Measurements from ENCODE around the gene MDH1.

Gene MDH1

GRCh38 chr2:63591566-63592175 lies 2.9 kb downstream of the MDH1 start:
- H2BK5ac ChIP-seq (ENCODE audit: low read length): no peak overlapping the region
- H3K27ac ChIP-seq (replicated peaks; ENCODE audit: low read length): no peak overlapping the region
- no CpG with 5 or more reads among the region's 3 CpGs for WGBS, 2 donors (ENCODE audit: extremely low coverage in 2 of 2, insufficient read length in 2 of 2, insufficient replicate concordance in 1 of 2)
- H3K4me3 ChIP-seq (ENCODE audit: low read length in 2 of 2): no peak overlapping the region
- no peak overlapping the region for H3K4ac ChIP-seq (ENCODE audit: low read length)
- no peak overlapping the region for H2BK120ac ChIP-seq (ENCODE audit: low read depth, low read length)
- H3K36me3 ChIP-seq (replicated peaks in 1 of 2; ENCODE audit: control insufficient read depth in 2 of 2, insufficient read depth in 2 of 2, low read length in 2 of 2): peaks cover 3 to 65% of the 10 kb centered on the region in 2 donors
- no peak overlapping the region for H3K18ac ChIP-seq (ENCODE audit: low read length)
- no peaks in the 10 kb centered on the region for H3K9me3 ChIP-seq (replicated peaks in 1 of 2; ENCODE audit: control insufficient read depth in 2 of 2, insufficient read depth in 1 of 2, low read depth in 1 of 2, low read length in 2 of 2)
- no peak overlapping the region for H4K91ac ChIP-seq (ENCODE audit: low read depth, low read length, poor library complexity)
- no peak overlapping the region for H4K8ac ChIP-seq (ENCODE audit: low read depth, low read length)
- no peak overlapping the region for H3K23ac ChIP-seq (ENCODE audit: low read depth, low read length, poor library complexity)
- H2BK15ac ChIP-seq (ENCODE audit: low read length): no peak overlapping the region
- no peak overlapping the region for H3K4me2 ChIP-seq (ENCODE audit: insufficient read depth, low read length, poor library complexity, severe bottlenecking)
- no peak for DNase-seq (ENCODE audit: low spot score)
- no peak overlapping the region for H2AFZ ChIP-seq (ENCODE audit: low read length)
- no peak overlapping the region for H3K9ac ChIP-seq (ENCODE audit: low read depth, low read length, poor library complexity)
- H2BK12ac ChIP-seq (ENCODE audit: low read length): no peak overlapping the region
- peaks cover 0 to 12% of the 10 kb centered on the region in 2 donors for H3K4me1 ChIP-seq (ENCODE audit: control insufficient read depth in 2 of 2, insufficient read depth in 1 of 2, low read depth in 1 of 2, low read length in 2 of 2)
- no peaks in the 10 kb centered on the region for H3K27me3 ChIP-seq (ENCODE audit: control insufficient read depth in 3 of 3, insufficient read depth in 3 of 3, low read depth in 1 of 3, low read length in 3 of 3)
- H3K79me1 ChIP-seq (ENCODE audit: low read depth, low read length): no peaks in the 10 kb centered on the region
- no peak overlapping the region for H3K14ac ChIP-seq (ENCODE audit: low read length)
- no peak overlapping the region for H2AK5ac ChIP-seq (ENCODE audit: low read depth, low read length)

GRCh38 chr2:63594660-63595059 lies 5.9 kb downstream of the MDH1 start:
- no peak overlapping the region for H2BK5ac ChIP-seq (ENCODE audit: low read length)
- H3K4me2 ChIP-seq (ENCODE audit: insufficient read depth, low read length, poor library complexity, severe bottlenecking): no peak overlapping the region
- H3K27me3 ChIP-seq (ENCODE audit: control insufficient read depth in 3 of 3, insufficient read depth in 3 of 3, low read depth in 1 of 3, low read length in 3 of 3): no peaks in the 10 kb centered on the region
- peaks cover 5 to 92% of the 10 kb centered on the region in 2 donors for H3K36me3 ChIP-seq (replicated peaks in 1 of 2; ENCODE audit: control insufficient read depth in 2 of 2, insufficient read depth in 2 of 2, low read length in 2 of 2)
- H3K18ac ChIP-seq (ENCODE audit: low read length): no peak overlapping the region
- no peak for DNase-seq (ENCODE audit: low spot score)
- H3K23ac ChIP-seq (ENCODE audit: low read depth, low read length, poor library complexity): no peak overlapping the region
- no peak overlapping the region for H2BK120ac ChIP-seq (ENCODE audit: low read depth, low read length)
- no peak overlapping the region for H4K8ac ChIP-seq (ENCODE audit: low read depth, low read length)
- H3K4me1 ChIP-seq (ENCODE audit: control insufficient read depth in 2 of 2, insufficient read depth in 1 of 2, low read depth in 1 of 2, low read length in 2 of 2): peaks cover 0 to 9% of the 10 kb centered on the region in 2 donors
- H3K9ac ChIP-seq (ENCODE audit: low read depth, low read length, poor library complexity): no peak overlapping the region
- no peak overlapping the region for H2AFZ ChIP-seq (ENCODE audit: low read length)
- H3K14ac ChIP-seq (ENCODE audit: low read length): no peak overlapping the region
- H3K79me1 ChIP-seq (ENCODE audit: low read depth, low read length): no peaks in the 10 kb centered on the region
- no peak overlapping the region for H3K4ac ChIP-seq (ENCODE audit: low read length)
- no peak overlapping the region for H2BK15ac ChIP-seq (ENCODE audit: low read length)
- WGBS, 2 donors (ENCODE audit: extremely low coverage in 2 of 2, insufficient read length in 2 of 2, insufficient replicate concordance in 1 of 2): no CpG with 5 or more reads among the region's 3 CpGs
- H3K27ac ChIP-seq (replicated peaks; ENCODE audit: low read length): no peak overlapping the region
- H3K9me3 ChIP-seq (replicated peaks in 1 of 2; ENCODE audit: control insufficient read depth in 2 of 2, insufficient read depth in 1 of 2, low read depth in 1 of 2, low read length in 2 of 2): no peaks in the 10 kb centered on the region
- no peak overlapping the region for H4K91ac ChIP-seq (ENCODE audit: low read depth, low read length, poor library complexity)
- H3K4me3 ChIP-seq (ENCODE audit: low read length in 2 of 2): no peak overlapping the region
- no peak overlapping the region for H2BK12ac ChIP-seq (ENCODE audit: low read length)
- H2AK5ac ChIP-seq (ENCODE audit: low read depth, low read length): no peak overlapping the region

GRCh38 chr2:63596401-63596883 lies 7.7 kb downstream of the MDH1 start:
- Histone ChIP-seq H3K14ac (ENCODE audit: low read length) (no peak overlapping the region), H3K4me1 (ENCODE audit: control insufficient read depth in 2 of 2, insufficient read depth in 1 of 2, low read depth in 1 of 2, low read length in 2 of 2) (no peaks in the 10 kb centered on the region), H2BK12ac (ENCODE audit: low read length) (no peak overlapping the region), H3K23ac (ENCODE audit: low read depth, low read length, poor library complexity) (no peak overlapping the region), H2AK5ac (ENCODE audit: low read depth, low read length) (no peak overlapping the region), H3K4me3 (ENCODE audit: low read length in 2 of 2) (no peak overlapping the region), H2BK15ac (ENCODE audit: low read length) (no peak overlapping the region), H3K27me3 (ENCODE audit: control insufficient read depth in 3 of 3, insufficient read depth in 3 of 3, low read depth in 1 of 3, low read length in 3 of 3) (no peaks in the 10 kb centered on the region), H2AFZ (ENCODE audit: low read length) (no peak overlapping the region), H4K91ac (ENCODE audit: low read depth, low read length, poor library complexity) (no peak overlapping the region), H3K18ac (ENCODE audit: low read length) (no peak overlapping the region), H3K4me2 (ENCODE audit: insufficient read depth, low read length, poor library complexity, severe bottlenecking) (no peak overlapping the region), H3K4ac (ENCODE audit: low read length) (no peak overlapping the region), H3K9ac (ENCODE audit: low read depth, low read length, poor library complexity) (no peak overlapping the region), H2BK120ac (ENCODE audit: low read depth, low read length) (no peak overlapping the region), H3K9me3 (replicated peaks in 1 of 2; ENCODE audit: control insufficient read depth in 2 of 2, insufficient read depth in 1 of 2, low read depth in 1 of 2, low read length in 2 of 2) (no peaks in the 10 kb centered on the region), H3K27ac (replicated peaks; ENCODE audit: low read length) (no peak overlapping the region), H2BK5ac (ENCODE audit: low read length) (no peak overlapping the region), H4K8ac (ENCODE audit: low read depth, low read length) (no peak overlapping the region), H3K79me1 (ENCODE audit: low read depth, low read length) (no peaks in the 10 kb centered on the region), H3K36me3 (replicated peaks in 1 of 2; ENCODE audit: control insufficient read depth in 2 of 2, insufficient read depth in 2 of 2, low read length in 2 of 2) (peaks cover 10 to 96% of the 10 kb centered on the region in 2 donors)
- DNase-seq (ENCODE audit: low spot score): no peak
- WGBS, 2 donors (ENCODE audit: extremely low coverage in 2 of 2, insufficient read length in 2 of 2, insufficient replicate concordance in 1 of 2): no CpG with 5 or more reads among the region's 2 CpGs

GRCh38 chr2:63598981-63599380 lies 10.2 kb downstream of the MDH1 start:
- no peak overlapping the region for H3K18ac ChIP-seq (ENCODE audit: low read length)
- no CpG with 5 or more reads among the region's 2 CpGs for WGBS, 2 donors (ENCODE audit: extremely low coverage in 2 of 2, insufficient read length in 2 of 2, insufficient replicate concordance in 1 of 2)
- no peak overlapping the region for H2BK120ac ChIP-seq (ENCODE audit: low read depth, low read length)
- no peak overlapping the region for H2BK15ac ChIP-seq (ENCODE audit: low read length)
- H4K8ac ChIP-seq (ENCODE audit: low read depth, low read length): no peak overlapping the region
- no peak overlapping the region for H2AFZ ChIP-seq (ENCODE audit: low read length)
- no peak overlapping the region for H3K14ac ChIP-seq (ENCODE audit: low read length)
- no peaks in the 10 kb centered on the region for H3K27me3 ChIP-seq (ENCODE audit: control insufficient read depth in 3 of 3, insufficient read depth in 3 of 3, low read depth in 1 of 3, low read length in 3 of 3)
- no peak overlapping the region for H3K23ac ChIP-seq (ENCODE audit: low read depth, low read length, poor library complexity)
- no peaks in the 10 kb centered on the region for H3K9me3 ChIP-seq (replicated peaks in 1 of 2; ENCODE audit: control insufficient read depth in 2 of 2, insufficient read depth in 1 of 2, low read depth in 1 of 2, low read length in 2 of 2)
- no peak overlapping the region for H2BK12ac ChIP-seq (ENCODE audit: low read length)
- H2AK5ac ChIP-seq (ENCODE audit: low read depth, low read length): no peak overlapping the region
- H3K4ac ChIP-seq (ENCODE audit: low read length): no peak overlapping the region
- H3K36me3 ChIP-seq (replicated peaks in 1 of 2; ENCODE audit: control insufficient read depth in 2 of 2, insufficient read depth in 2 of 2, low read length in 2 of 2): peaks cover 12 to 96% of the 10 kb centered on the region in 2 donors
- H3K4me3 ChIP-seq (ENCODE audit: low read length in 2 of 2): no peak overlapping the region
- no peak overlapping the region for H3K9ac ChIP-seq (ENCODE audit: low read depth, low read length, poor library complexity)
- DNase-seq (ENCODE audit: low spot score): no peak
- H4K91ac ChIP-seq (ENCODE audit: low read depth, low read length, poor library complexity): no peak overlapping the region
- H3K27ac ChIP-seq (replicated peaks; ENCODE audit: low read length): no peak overlapping the region
- no peaks in the 10 kb centered on the region for H3K79me1 ChIP-seq (ENCODE audit: low read depth, low read length)
- H3K4me2 ChIP-seq (ENCODE audit: insufficient read depth, low read length, poor library complexity, severe bottlenecking): no peak overlapping the region
- H2BK5ac ChIP-seq (ENCODE audit: low read length): no peak overlapping the region
- no peaks in the 10 kb centered on the region for H3K4me1 ChIP-seq (ENCODE audit: control insufficient read depth in 2 of 2, insufficient read depth in 1 of 2, low read depth in 1 of 2, low read length in 2 of 2)

Measured in neuronal stem cell (in vitro differentiated cells).